Measurements from ENCODE around the gene KATNBL1. TPM values are rescaled to one million over a fixed set of nuclear protein-coding genes. Genes with fewer than 3 reads are reported as not detected.

KATNBL1 gene
- total RNA-seq, 4 donors from 2014 or later: 25.7 to 42.8 (median 39.2) TPM

GRCh38 chr15:34158355-34158754 lies 51.5 kb downstream of the KATNBL1 start:
- no peak overlapping the region for H3K4me3 ChIP-seq (ENCODE audit: low read depth, poor library complexity, severe bottlenecking)
- TF ChIP-seq CTCF (IDR thresholded peaks at IDR 0.05) (no peak), POLR2A (IDR thresholded peaks at IDR 0.05) (no peak)
- DNase-seq (ENCODE audit: low spot score in 2 of 2): no peak
- intact Hi-C loops (cut with DNase I; ENCODE audit: low total_unique reads): no loop called here

- 91% methylated on average over 7 of the region's 7 CpGs for WGBS, 2 donors
- no peak for TF ChIP-seq POLR2A (IDR thresholded peaks at IDR 0.05)
- no peak for TF ChIP-seq CTCF (IDR thresholded peaks at IDR 0.05)
- H3K4me3 ChIP-seq (ENCODE audit: low read depth, poor library complexity, severe bottlenecking): no peak overlapping the region
- intact Hi-C loops (cut with DNase I; ENCODE audit: low total_unique reads): no loop called here
- no peak for DNase-seq (ENCODE audit: low spot score in 2 of 2)
Observed at GRCh38 chr15:34155859-34156258, 54.0 kb downstream of the KATNBL1 start.

GRCh38 chr15:34154725-34155204 lies 55.1 kb downstream of the KATNBL1 start:
- intact Hi-C loops (cut with DNase I; ENCODE audit: low total_unique reads): no loop called here
- no peak for TF ChIP-seq POLR2A (IDR thresholded peaks at IDR 0.05)
- 95 to 96% methylated on average over 7 of the region's 7 CpGs for WGBS, 2 donors
- no peak overlapping the region for H3K4me3 ChIP-seq (ENCODE audit: low read depth, poor library complexity, severe bottlenecking)
- no peak for DNase-seq (ENCODE audit: low spot score in 2 of 2)

- intact Hi-C loops (cut with DNase I; ENCODE audit: low total_unique reads): no loop called here
- H3K4me3 ChIP-seq (ENCODE audit: low read depth, poor library complexity, severe bottlenecking): no peak overlapping the region
- 66 to 70% methylated on average over 6 of the region's 6 CpGs for WGBS, 2 donors
- no peak for DNase-seq (ENCODE audit: low spot score in 2 of 2)
- TF ChIP-seq POLR2A (IDR thresholded peaks at IDR 0.05): no peak
- TF ChIP-seq CTCF (IDR thresholded peaks at IDR 0.05): no peak
Observed at GRCh38 chr15:34147371-34148140, 62.3 kb downstream of the KATNBL1 start.

GRCh38 chr15:34133511-34133910 lies 76.4 kb downstream of the KATNBL1 start:
- WGBS, 2 donors: 95 to 98% methylated on average over 1 of the region's 1 CpG
- intact Hi-C loops (cut with DNase I; ENCODE audit: low total_unique reads): no loop called here
- TF ChIP-seq POLR2A (IDR thresholded peaks at IDR 0.05) (no peak), CTCF (IDR thresholded peaks at IDR 0.05) (no peak)
- H3K4me3 ChIP-seq (ENCODE audit: low read depth, poor library complexity, severe bottlenecking): no peak overlapping the region
- no peak for DNase-seq (ENCODE audit: low spot score in 2 of 2)

- 93 to 100% methylated on average over 1 of the region's 1 CpG for WGBS, 2 donors
- intact Hi-C loops (cut with DNase I; ENCODE audit: low total_unique reads): no loop called here
- TF ChIP-seq CTCF (IDR thresholded peaks at IDR 0.05) (no peak), POLR2A (IDR thresholded peaks at IDR 0.05) (no peak)
- DNase-seq (ENCODE audit: low spot score in 2 of 2): no peak
- H3K4me3 ChIP-seq (ENCODE audit: low read depth, poor library complexity, severe bottlenecking): no peak overlapping the region
Observed at GRCh38 chr15:34132881-34133280, 77.0 kb downstream of the KATNBL1 start.

Measured in lower leg skin (tissue), 4 donors.